Mucosa of stomach (tissue), 1 donor: ENCODE data around the gene OR9Q2.

Source experiments
- H3K27me3 ChIP-seq: one replicate; pipeline ENCODE4 v1.7.0; 2013; ENCODE audit warnings: mild to moderate bottlenecking, low read length; ENCODE audit not compliant: control insufficient read depth, insufficient read depth
- H3K36me3 ChIP-seq: one replicate; pipeline ENCODE4 v1.7.0; 2013; ENCODE audit warnings: low read length; ENCODE audit not compliant: control insufficient read depth, insufficient read depth
- H3K4me1 ChIP-seq: one replicate; pipeline ENCODE4 v1.7.0; 2013; ENCODE audit warnings: mild to moderate bottlenecking, low read length; ENCODE audit not compliant: control insufficient read depth, insufficient read depth
- H3K4me3 ChIP-seq: one replicate; pipeline ENCODE4 v1.7.0; 2013; ENCODE audit warnings: low read length
- H3K9ac ChIP-seq: one replicate; pipeline ENCODE4 v1.7.0; 2013; ENCODE audit warnings: mild to moderate bottlenecking, low read length, moderate library complexity
- H3K9me3 ChIP-seq: one replicate; pipeline ENCODE4 v1.7.0; 2013; ENCODE audit warnings: mild to moderate bottlenecking, low read length, moderate library complexity; ENCODE audit not compliant: control insufficient read depth
- donor health status: Pancreatic carcinoma.

The OR9Q2 gene

DNA sequence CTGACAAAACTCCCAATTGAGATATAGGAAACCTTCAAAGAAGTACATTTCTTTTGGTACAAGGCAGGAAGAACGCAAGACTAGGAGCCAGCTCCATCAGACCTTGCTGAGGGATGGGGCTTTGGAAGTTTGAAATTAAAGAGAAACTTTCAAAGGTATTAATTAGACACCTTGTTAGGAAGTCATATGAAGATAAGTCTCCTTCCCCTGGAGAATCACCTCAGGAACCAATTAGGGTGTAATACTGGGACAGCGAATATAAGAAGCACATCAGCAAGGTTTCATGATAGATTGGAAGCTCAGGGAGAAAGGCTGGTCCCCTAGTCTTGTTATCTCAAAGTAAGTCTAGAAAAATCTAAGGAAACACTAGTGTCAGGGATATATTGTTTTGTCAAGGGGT, at the start of gene OR9Q2:
TSS of gene OR9Q2 (plus strand) at position 301 of the 400 bp plus-strand sequence. CDS start 1,421 bp downstream, outside the sequence.
- H3K27me3 ChIP-seq = no peaks in the 10 kb centered on the region
- H3K9me3 ChIP-seq = no peaks in the 10 kb centered on the region
- no peak within 1 kb of the TSS for H3K4me3 ChIP-seq
- H3K4me1 ChIP-seq = peaks cover 8% of the 10 kb centered on the region
- no peak within 1 kb of the TSS for H3K9ac ChIP-seq
- H3K36me3 ChIP-seq = no peaks in the 10 kb centered on the region

- no peaks in the 10 kb centered on the region for H3K4me1 ChIP-seq
- H3K9ac ChIP-seq = no peak overlapping the region
- H3K27me3 ChIP-seq = no peaks in the 10 kb centered on the region
- H3K9me3 ChIP-seq = no peaks in the 10 kb centered on the region
- H3K4me3 ChIP-seq = no peak overlapping the region
- no peaks in the 10 kb centered on the region for H3K36me3 ChIP-seq
These were observed 46.1 kb upstream of the OR9Q2 start for GRCh38 chr11:58142761-58143160.

DNA sequence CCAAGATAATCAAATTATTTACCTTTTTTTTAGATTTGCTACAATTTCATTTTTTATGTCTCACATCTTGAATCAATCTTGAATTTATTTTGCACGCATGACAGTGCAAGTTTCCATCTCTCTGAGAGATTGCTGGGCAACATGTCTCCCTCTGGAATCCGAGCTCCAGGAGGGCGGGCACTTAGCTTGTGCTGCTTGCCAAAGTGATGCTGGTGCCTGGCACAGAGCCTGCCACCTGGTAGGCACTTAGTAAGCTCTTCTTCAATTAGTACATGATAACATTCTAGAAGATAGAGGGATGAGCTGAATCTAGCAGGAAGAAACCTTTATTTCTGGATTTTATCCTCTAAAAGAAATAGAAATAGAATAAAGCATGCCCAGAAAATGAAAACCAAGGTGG, 36.1 kb upstream of the OR9Q2 start:
- H3K9ac ChIP-seq = no peak overlapping the region
- H3K4me3 ChIP-seq = no peak overlapping the region
- H3K36me3 ChIP-seq = no peaks in the 10 kb centered on the region
- H3K9me3 ChIP-seq = no peaks in the 10 kb centered on the region
- no peaks in the 10 kb centered on the region for H3K4me1 ChIP-seq
- H3K27me3 ChIP-seq = no peaks in the 10 kb centered on the region

DNA sequence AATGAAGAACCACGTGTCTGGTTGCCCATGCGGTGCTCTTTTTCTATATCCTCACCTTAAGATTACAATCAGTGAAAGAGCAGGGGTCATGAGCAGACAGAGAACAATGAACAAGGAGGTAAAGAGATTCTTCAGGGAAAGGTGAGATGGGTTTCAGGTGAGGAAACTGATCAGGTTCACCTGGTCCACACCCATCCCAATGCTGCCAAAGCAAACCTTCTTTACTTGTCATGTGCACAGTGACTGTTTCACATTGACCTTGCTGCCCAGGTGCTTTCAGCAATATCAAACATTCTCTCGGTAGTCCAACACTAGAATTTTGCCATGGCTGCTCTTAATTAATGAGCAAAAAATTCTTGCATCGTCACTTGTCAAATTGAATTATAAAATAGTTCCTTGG, 24.5 kb upstream of the OR9Q2 start:
- no peak overlapping the region for H3K4me3 ChIP-seq
- no peaks in the 10 kb centered on the region for H3K36me3 ChIP-seq
- peaks cover 4% of the 10 kb centered on the region for H3K4me1 ChIP-seq
- H3K27me3 ChIP-seq = no peaks in the 10 kb centered on the region
- no peaks in the 10 kb centered on the region for H3K9me3 ChIP-seq
- H3K9ac ChIP-seq = no peak overlapping the region

- Histone ChIP-seq H3K4me1 (peaks cover 4% of the 10 kb centered on the region), H3K9ac (no peak overlapping the region), H3K4me3 (no peak overlapping the region), H3K27me3 (no peaks in the 10 kb centered on the region), H3K36me3 (no peaks in the 10 kb centered on the region), H3K9me3 (no peaks in the 10 kb centered on the region)
These were observed 23.9 kb upstream of the OR9Q2 start for GRCh38 chr11:58164990-58165389.

DNA sequence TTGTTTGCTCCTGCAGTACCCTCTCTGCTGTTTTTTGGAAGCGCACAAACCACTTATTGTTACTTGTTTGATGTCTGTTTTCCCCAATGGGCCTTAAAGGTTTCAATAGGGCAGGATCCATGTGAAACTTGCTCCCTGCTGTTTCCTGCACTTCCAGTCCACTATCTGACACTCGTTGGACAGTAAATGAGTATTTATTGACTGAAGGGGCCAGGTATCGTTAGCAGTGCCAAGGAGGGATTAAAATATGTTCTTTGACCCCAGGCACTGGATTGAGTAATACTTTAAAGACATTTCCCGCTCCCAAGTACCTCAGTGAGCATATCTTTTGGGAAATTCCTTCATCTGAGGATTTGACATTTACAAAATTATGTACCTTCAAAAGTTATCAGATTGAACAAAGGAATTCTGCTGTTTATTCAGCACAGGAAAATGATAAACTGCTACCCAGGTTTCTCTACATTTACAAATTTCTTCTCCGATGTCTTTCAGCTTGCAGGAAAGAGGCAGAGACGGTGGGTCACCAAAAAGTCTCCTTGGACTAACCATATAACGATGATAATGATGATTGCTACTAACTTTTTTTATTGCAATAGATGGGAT, 23.3 kb upstream of the OR9Q2 start:
- H3K27me3 ChIP-seq = no peaks in the 10 kb centered on the region
- no peak overlapping the region for H3K4me3 ChIP-seq
- no peaks in the 10 kb centered on the region for H3K36me3 ChIP-seq
- no peaks in the 10 kb centered on the region for H3K9me3 ChIP-seq
- no peak overlapping the region for H3K9ac ChIP-seq
- H3K4me1 ChIP-seq = peaks cover 4% of the 10 kb centered on the region

DNA sequence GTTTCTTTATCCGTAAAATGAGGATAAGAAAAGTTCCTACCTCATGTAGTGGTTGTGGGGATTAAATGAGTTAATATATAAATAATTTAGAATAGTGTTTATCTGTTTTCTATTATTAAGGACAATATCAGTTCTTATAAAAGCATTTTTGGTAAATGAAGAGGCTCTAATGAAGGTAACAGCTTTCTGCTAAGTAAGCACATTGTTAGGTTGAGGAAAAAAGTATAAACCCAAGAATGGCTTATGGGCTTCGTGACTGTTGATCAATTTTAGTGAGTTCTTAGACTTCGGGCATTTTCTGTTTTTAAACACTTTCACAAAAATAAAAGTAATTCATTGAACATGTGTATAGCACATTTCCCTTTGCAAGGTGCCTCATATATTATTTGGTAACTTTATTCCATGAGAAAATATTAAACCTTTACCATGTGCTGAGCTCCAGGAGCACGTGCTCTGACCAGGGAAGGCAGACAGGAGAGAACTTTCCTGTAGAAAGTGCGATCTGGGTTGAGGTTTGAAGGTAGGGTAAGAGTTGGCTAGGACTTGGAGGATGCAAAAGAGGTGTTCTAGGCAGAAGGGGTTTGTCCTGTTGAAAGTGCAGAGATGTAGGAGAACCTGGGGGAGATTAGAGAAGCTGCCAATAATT, 11.3 kb upstream of the OR9Q2 start:
- Histone ChIP-seq H3K9ac (no peak overlapping the region), H3K4me1 (no peaks in the 10 kb centered on the region), H3K27me3 (no peaks in the 10 kb centered on the region), H3K9me3 (no peaks in the 10 kb centered on the region), H3K4me3 (no peak overlapping the region), H3K36me3 (no peaks in the 10 kb centered on the region)

- H3K4me1 ChIP-seq = no peaks in the 10 kb centered on the region
- no peaks in the 10 kb centered on the region for H3K27me3 ChIP-seq
- H3K4me3 ChIP-seq = no peak overlapping the region
- H3K36me3 ChIP-seq = no peaks in the 10 kb centered on the region
- H3K9me3 ChIP-seq = no peaks in the 10 kb centered on the region
- no peak overlapping the region for H3K9ac ChIP-seq
These were observed 10.4 kb upstream of the OR9Q2 start for GRCh38 chr11:58178444-58178843.

DNA sequence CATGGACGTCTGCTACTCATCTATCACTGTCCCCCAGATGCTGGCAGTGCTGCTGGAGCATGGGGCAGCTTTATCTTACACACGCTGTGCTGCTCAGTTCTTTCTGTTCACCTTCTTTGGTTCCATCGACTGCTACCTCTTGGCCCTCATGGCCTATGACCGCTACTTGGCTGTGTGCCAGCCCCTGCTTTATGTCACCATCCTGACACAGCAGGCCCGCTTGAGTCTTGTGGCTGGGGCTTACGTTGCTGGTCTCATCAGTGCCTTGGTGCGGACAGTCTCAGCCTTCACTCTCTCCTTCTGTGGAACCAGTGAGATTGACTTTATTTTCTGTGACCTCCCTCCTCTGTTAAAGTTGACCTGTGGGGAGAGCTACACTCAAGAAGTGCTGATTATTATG, 9.2 kb upstream of the OR9Q2 start:
- no peaks in the 10 kb centered on the region for H3K9me3 ChIP-seq
- H3K4me1 ChIP-seq = no peaks in the 10 kb centered on the region
- H3K27me3 ChIP-seq = no peaks in the 10 kb centered on the region
- H3K9ac ChIP-seq = no peak overlapping the region
- H3K4me3 ChIP-seq = no peak overlapping the region
- no peaks in the 10 kb centered on the region for H3K36me3 ChIP-seq

DNA sequence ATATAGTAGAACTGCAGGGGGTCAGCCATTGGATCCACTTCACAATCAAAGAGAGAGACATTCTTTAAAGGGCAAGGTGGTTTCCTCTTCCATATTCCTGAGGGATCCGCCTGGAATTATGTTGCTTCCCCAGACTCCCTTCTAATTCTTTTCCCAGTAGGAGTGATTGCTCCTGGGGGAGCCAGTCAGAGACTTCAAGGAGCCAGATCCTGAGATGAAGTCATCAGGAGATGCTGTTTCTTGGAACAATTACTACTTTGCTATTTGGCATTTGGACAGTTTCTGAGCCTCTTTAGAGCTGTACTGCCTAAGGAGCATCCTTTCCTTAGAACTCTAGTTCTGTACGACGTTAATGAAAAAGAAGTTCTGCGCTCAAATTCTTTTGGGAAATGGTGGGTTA, 1.9 kb upstream of the OR9Q2 start:
- Histone ChIP-seq H3K27me3 (no peaks in the 10 kb centered on the region), H3K4me3 (no peak overlapping the region), H3K9ac (no peak overlapping the region), H3K9me3 (no peaks in the 10 kb centered on the region), H3K36me3 (no peaks in the 10 kb centered on the region), H3K4me1 (peaks cover 8% of the 10 kb centered on the region)

DNA sequence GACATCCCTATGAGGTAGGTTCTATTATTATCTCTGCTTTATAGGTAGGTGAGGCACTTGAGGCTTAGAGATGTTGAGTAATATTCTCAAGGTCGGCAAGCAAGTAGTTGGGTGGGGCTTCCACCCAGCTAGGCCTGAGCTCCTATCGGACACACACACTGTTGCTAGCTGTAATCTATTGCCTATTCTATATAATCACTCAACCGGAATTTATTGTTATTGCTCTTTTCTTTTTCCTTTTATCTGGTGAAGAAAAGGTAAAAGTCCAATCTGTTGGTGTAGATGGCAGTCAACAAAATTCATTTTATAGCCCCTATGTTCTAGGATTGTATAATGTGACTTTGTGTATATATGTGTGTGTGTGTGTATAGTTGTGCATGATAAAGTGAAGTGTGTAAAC, 3.4 kb downstream of the OR9Q2 start:
- no peaks in the 10 kb centered on the region for H3K9me3 ChIP-seq
- H3K27me3 ChIP-seq = no peaks in the 10 kb centered on the region
- H3K4me1 ChIP-seq = peaks cover 8% of the 10 kb centered on the region
- H3K36me3 ChIP-seq = no peaks in the 10 kb centered on the region
- H3K4me3 ChIP-seq = no peak overlapping the region
- H3K9ac ChIP-seq = no peak overlapping the region

DNA sequence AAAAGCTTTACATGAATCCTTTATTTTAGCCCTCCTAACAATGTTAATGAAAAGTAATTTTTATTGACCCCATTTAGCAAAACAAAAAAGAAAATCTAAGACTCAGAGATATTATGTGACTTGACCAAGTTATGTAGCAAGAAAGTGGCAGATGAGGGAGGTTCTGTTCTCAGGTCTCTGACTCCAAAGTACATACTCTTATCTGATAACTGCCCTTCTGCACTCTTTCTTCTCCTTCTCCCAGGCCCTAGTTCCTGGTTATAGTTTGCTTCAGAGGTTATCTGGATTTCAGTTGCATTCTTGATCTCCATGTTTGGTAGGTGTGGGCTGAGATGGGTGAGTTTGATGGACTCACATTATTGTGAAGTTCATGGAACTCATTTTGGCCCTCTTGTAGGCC, 4.5 kb downstream of the OR9Q2 start:
- Histone ChIP-seq H3K9me3 (no peaks in the 10 kb centered on the region), H3K27me3 (no peaks in the 10 kb centered on the region), H3K36me3 (no peaks in the 10 kb centered on the region), H3K4me3 (no peak overlapping the region), H3K9ac (no peak overlapping the region), H3K4me1 (peaks cover 8% of the 10 kb centered on the region)

- no peaks in the 10 kb centered on the region for H3K9me3 ChIP-seq
- no peak overlapping the region for H3K4me3 ChIP-seq
- H3K4me1 ChIP-seq = peaks cover 3% of the 10 kb centered on the region
- H3K9ac ChIP-seq = no peak overlapping the region
- H3K27me3 ChIP-seq = no peaks in the 10 kb centered on the region
- no peaks in the 10 kb centered on the region for H3K36me3 ChIP-seq
These were observed 7.1 kb downstream of the OR9Q2 start for GRCh38 chr11:58195939-58196338.
